GM23338 (cell line): Measurements from ENCODE around the gene FRMD3. TPM values are rescaled to one million over a fixed set of nuclear protein-coding genes. Genes with fewer than 3 reads are reported as not detected.

Experiments used
- ATAC-seq: fragments of 200-7000 bp; cut with Tn5 transposase; 3 replicates; pipeline ENCODE4 v1.9.1; 2020
- DNase-seq: peaks from one replicate; pipeline ENCODE4 v3.0.0-alpha.2; 2015; ENCODE audit warnings: low spot score
- H2AFZ ChIP-seq: fragments of 200-600 bp; sonication (generic); 2 replicates; pipeline ENCODE4 v1.8.0; 2016; ENCODE audit warnings: antibody characterized with exemption, mild to moderate bottlenecking, moderate library complexity
- H3F3A ChIP-seq: fragments of 200-600 bp; sonication (generic); replicated peaks from 2 replicates; pipeline ENCODE4 v1.8.0; 2017; ENCODE audit warnings: antibody characterized with exemption, mixed run types, low read depth
- H3K27ac ChIP-seq: fragments of 200-600 bp; sonication (generic); 2 replicates; pipeline ENCODE4 v1.6.1; 2016; ENCODE audit warnings: low read depth
- H3K27me3 ChIP-seq: fragments of 200-600 bp; sonication (generic); 2 replicates; pipeline ENCODE4 v1.8.0; 2016; ENCODE audit warnings: mild to moderate bottlenecking, mixed run types, moderate library complexity; ENCODE audit not compliant: insufficient read depth
- H3K36me3 ChIP-seq: fragments of 200-600 bp; sonication (generic); 2 replicates; pipeline ENCODE4 v1.8.0; 2016; ENCODE audit warnings: mild to moderate bottlenecking; ENCODE audit not compliant: insufficient read depth
- H3K4me1 ChIP-seq: fragments of 200-600 bp; sonication (generic); 2 replicates; pipeline ENCODE4 v1.8.0; 2016; ENCODE audit warnings: mild to moderate bottlenecking, moderate library complexity; ENCODE audit not compliant: insufficient read depth
- H3K4me2 ChIP-seq: fragments of 200-600 bp; sonication (generic); 2 replicates; pipeline ENCODE4 v1.7.1; 2017; ENCODE audit warnings: mixed run types
- H3K4me3 ChIP-seq: fragments of 200-600 bp; sonication (generic); 2 replicates; pipeline ENCODE4 v1.6.1; 2016; ENCODE audit warnings: mixed run types
- H3K79me2 ChIP-seq: fragments of 200-600 bp; sonication (generic); replicated peaks from 2 replicates; pipeline ENCODE4 v1.8.0; 2017; ENCODE audit warnings: mild to moderate bottlenecking; ENCODE audit not compliant: insufficient read depth
- H3K9me2 ChIP-seq: fragments of 200-600 bp; sonication (generic); 2 replicates; pipeline ENCODE4 v1.8.0; 2017; ENCODE audit not compliant: insufficient read depth
- H4K20me1 ChIP-seq: fragments of 200-600 bp; sonication (generic); replicated peaks from 2 replicates; pipeline ENCODE4 v1.8.0; 2017; ENCODE audit warnings: mild to moderate bottlenecking; ENCODE audit not compliant: insufficient read depth
- H3K27ac Mint-ChIP-seq: 2 replicates; pipeline ENCODE4 v1.8.0; 2020; ENCODE audit warnings: inconsistent platforms, mild to moderate bottlenecking, moderate library complexity, mixed read lengths
- H3K27me3 Mint-ChIP-seq: 3 replicates; pipeline ENCODE4 v1.8.0; 2022; ENCODE audit warnings: low read depth, mild to moderate bottlenecking, moderate library complexity, mixed read lengths, inconsistent platforms; ENCODE audit not compliant: insufficient read depth, poor library complexity
- H3K36me3 Mint-ChIP-seq: 3 replicates; pipeline ENCODE4 v1.8.0; 2021; ENCODE audit warnings: low read depth, mild to moderate bottlenecking, inconsistent platforms, moderate library complexity, mixed read lengths
- H3K4me1 Mint-ChIP-seq: 3 replicates; pipeline ENCODE4 v1.8.0; 2020; ENCODE audit warnings: mild to moderate bottlenecking, inconsistent platforms, mixed read lengths
- H3K4me3 Mint-ChIP-seq: 3 replicates; pipeline ENCODE4 v1.8.0; 2021; ENCODE audit warnings: moderate library complexity, mild to moderate bottlenecking, inconsistent platforms, mixed read lengths
- H3K9me3 Mint-ChIP-seq: 3 replicates; pipeline ENCODE4 v1.8.0; 2020; ENCODE audit warnings: moderate library complexity, mild to moderate bottlenecking, inconsistent platforms, mixed read lengths
- CREB1 ChIP-seq: fragments of 250-450 bp; sonication (Bioruptor Pico); IDR thresholded peaks from 2 replicates; pipeline ENCODE4 v1.5.0; 2020; ENCODE audit warnings: low read depth, mild to moderate bottlenecking, moderate library complexity
- CTCF ChIP-seq, 2 experiments: fragments of 200-600 bp in 1 of 2; sonication (generic) in 1 of 2; conservative IDR thresholded peaks; 2 replicates each; pipeline versions ENCODE4 v1.5.1 to v1.6.1; 2016 to 2017; ENCODE audit warnings: antibody characterized with exemption in 2 of 2, low read depth in 2 of 2, mild to moderate bottlenecking in 2 of 2, moderate library complexity in 1 of 2
- ETS1 ChIP-seq: IDR thresholded peaks from 2 replicates; pipeline ENCODE4 v1.6.1; 2016; ENCODE audit warnings: antibody characterized with exemption
- EZH2 ChIP-seq: fragments of 200-600 bp; sonication (generic); IDR thresholded peaks from one replicate; pipeline ENCODE4 v1.8.0; 2017; ENCODE audit warnings: antibody characterized with exemption, mild to moderate bottlenecking, low read depth; ENCODE audit not compliant: unreplicated experiment
- EZH2phosphoT487 ChIP-seq: fragments of 200-600 bp; sonication (generic); IDR thresholded peaks from one replicate; pipeline ENCODE4 v1.8.1; 2018; ENCODE audit warnings: antibody characterized with exemption; ENCODE audit not compliant: unreplicated experiment
- JUNB ChIP-seq: IDR thresholded peaks from one replicate; pipeline ENCODE4 v1.6.1; 2016; ENCODE audit warnings: antibody characterized with exemption; ENCODE audit not compliant: unreplicated experiment
- NANOG ChIP-seq: IDR thresholded peaks from 2 replicates; pipeline ENCODE4 v1.6.1; 2016; ENCODE audit warnings: antibody characterized with exemption, borderline replicate concordance
- POLR2AphosphoS5 ChIP-seq: IDR thresholded peaks from 2 replicates; pipeline ENCODE4 v1.6.1; 2016; ENCODE audit warnings: antibody characterized with exemption, low read depth
- REST ChIP-seq: IDR thresholded peaks from one replicate; pipeline ENCODE4 v1.6.1; 2018; ENCODE audit warnings: antibody characterized with exemption; ENCODE audit not compliant: unreplicated experiment
- STAT1 ChIP-seq: IDR thresholded peaks from one replicate; pipeline ENCODE4 v1.6.1; 2016; ENCODE audit warnings: antibody characterized with exemption; ENCODE audit not compliant: unreplicated experiment
- ZNF114 ChIP-seq: fragments of 250-450 bp; sonication (Bioruptor Pico); IDR thresholded peaks from 2 replicates; pipeline ENCODE4 v1.5.0; 2020; ENCODE audit warnings: mild to moderate bottlenecking, moderate library complexity
- ZNF331 ChIP-seq: fragments of 250-450 bp; sonication (Bioruptor Pico); IDR thresholded peaks from 2 replicates; pipeline ENCODE4 v1.5.0; 2020; ENCODE audit warnings: low read depth, mild to moderate bottlenecking, moderate library complexity
- ZNF462 ChIP-seq: fragments of 250-450 bp; sonication (Bioruptor Pico); IDR thresholded peaks from 2 replicates; pipeline ENCODE4 v1.5.0; 2020; ENCODE audit warnings: mild to moderate bottlenecking, moderate library complexity
- polyA plus RNA-seq: library from polyadenylated mRNA; unstranded; fragments of >200 nt; fragmentation: Nextera tagmentation; extraction: Ambion mirVana; gene quantifications from 2 replicates; pipeline ENCODE4 v1.2.1, GENCODE V29; 2016
- total RNA-seq: library from RNA; depleted of rRNA; stranded (reverse); fragments of >200 nt; shearing (Covaris generic); gene quantifications from 2 replicates; pipeline ENCODE4 v1.2.3, GENCODE V29; 2014

Gene FRMD3
- total and polyA plus RNA-seq, 2 experiments from 2014 or later, result 0.47 to 1.2 TPM

GRCh38 chr9:83474631-83475030 lies 63.6 kb downstream of the FRMD3 start:
- Mint-ChIP-seq H3K36me3 (no peaks in the 10 kb centered on the region), H3K27me3 (peaks cover 7% of the 10 kb centered on the region), H3K9me3 (peaks cover 2% of the 10 kb centered on the region; the same call in 1 of the 3 replicates), H3K27ac (no peak overlapping the region), H3K4me1 (peaks cover 13% of the 10 kb centered on the region), H3K4me3 (no peak overlapping the region)
- no peaks in the 10 kb centered on the region for H3K36me3 ChIP-seq
- H3K4me1 ChIP-seq, result peaks cover 8% of the 10 kb centered on the region
- DNase-seq (no peak), ATAC-seq (no peak)
- H2AFZ ChIP-seq, result no peak overlapping the region
- H3F3A ChIP-seq, result no peaks in the 10 kb centered on the region
- no peaks in the 10 kb centered on the region for H3K27me3 ChIP-seq
- no peaks in the 10 kb centered on the region for H3K79me2 ChIP-seq
- H3K9me2 ChIP-seq, result peaks cover 4% of the 10 kb centered on the region
- no peak overlapping the region for H3K4me3 ChIP-seq
- H3K4me2 ChIP-seq, result no peak overlapping the region
- no peak overlapping the region for H3K27ac ChIP-seq
- TF ChIP-seq NANOG (no peak), JUNB (no peak), ZNF462 (CRISPR knock-in tag) (no peak), CREB1 (CRISPR knock-in tag) (no peak), POLR2AphosphoS5 (no peak), EZH2phosphoT487 (no peak), CTCF (conservative IDR thresholded peaks at IDR 0.05; ENCODE audit: low read depth in 2 of 2) (no peak), REST (no peak), EZH2 (no peak), ZNF114 (CRISPR knock-in tag) (no peak), STAT1 (no peak), ZNF331 (no peak), ETS1 (no peak)
- no peaks in the 10 kb centered on the region for H4K20me1 ChIP-seq
